HPDE6-E6E7 (cell line): ENCODE results near the gene VOPP1.

Experiments
- DNase-seq: peaks from one replicate; pipeline ENCODE4 v3.0.0; 2011; ENCODE audit warnings: missing footprints; ENCODE audit errors: extremely low spot score

The VOPP1 gene

GRCh38 chr7:55469721-55470120 is 102.6 kb downstream of the VOPP1 start:
- no peak for DNase-seq

GRCh38 chr7:55469271-55469681 is 103.0 kb downstream of the VOPP1 start:
- no peak for DNase-seq

- no peak for DNase-seq
Measured at GRCh38 chr7:55468495-55468894, 103.8 kb downstream of the VOPP1 start.

- DNase-seq: no peak
Measured at GRCh38 chr7:55467047-55467593, 105.2 kb downstream of the VOPP1 start.

- DNase-seq: no peak
Measured at GRCh38 chr7:55465691-55466090, 106.6 kb downstream of the VOPP1 start.

GRCh38 chr7:55464422-55464821 is 107.9 kb downstream of the VOPP1 start:
- no peak for DNase-seq

- no peak for DNase-seq
Measured at GRCh38 chr7:55463686-55464262, 108.5 kb downstream of the VOPP1 start.

- no peak for DNase-seq
Measured at GRCh38 chr7:55458351-55458750, 114.0 kb downstream of the VOPP1 start.

GRCh38 chr7:55457801-55458200 is 114.5 kb downstream of the VOPP1 start:
- no peak for DNase-seq

GRCh38 chr7:55452971-55453370 is 119.3 kb downstream of the VOPP1 start:
- no peak for DNase-seq

- no peak for DNase-seq
Measured at GRCh38 chr7:55449992-55450535, 122.2 kb downstream of the VOPP1 start.

- no peak for DNase-seq
Measured at GRCh38 chr7:55449205-55449991, 122.9 kb downstream of the VOPP1 start.

GRCh38 chr7:55448526-55448925 is 123.8 kb downstream of the VOPP1 start:
- DNase-seq: no peak

- DNase-seq: no peak
Measured at GRCh38 chr7:55444786-55445185, 127.5 kb downstream of the VOPP1 start.

- DNase-seq: no peak
Measured at GRCh38 chr7:55441774-55442522, 130.4 kb downstream of the VOPP1 start.

GRCh38 chr7:55441002-55441401 is 131.3 kb downstream of the VOPP1 start:
- DNase-seq: no peak

- no peak for DNase-seq
Measured at GRCh38 chr7:55440040-55440690, 132.1 kb downstream of the VOPP1 start.

GRCh38 chr7:55439627-55440026 is 132.7 kb downstream of the VOPP1 start:
- no peak for DNase-seq

- DNase-seq: peak; percentile 39
Measured at GRCh38 chr7:55438757-55439525, 133.4 kb downstream of the VOPP1 start.

GRCh38 chr7:55438085-55438756 is 134.1 kb downstream of the VOPP1 start:
- DNase-seq: no peak
